Mesendoderm (in vitro differentiated cells): ENCODE measurements around the gene ZBTB42.

Source experiments
- DNase-seq: peaks from one replicate; pipeline ENCODE4 v3.0.0; 2013
- H2AK5ac ChIP-seq: 2 replicates; pipeline ENCODE4 v1.6.1; 2013; ENCODE audit warnings: low read length, inconsistent platforms
- H2BK120ac ChIP-seq: 2 replicates; pipeline ENCODE4 v1.6.1; 2013; ENCODE audit warnings: low read depth, mild to moderate bottlenecking, low read length, moderate library complexity, mixed read lengths
- H2BK15ac ChIP-seq: replicated peaks from 2 replicates; pipeline ENCODE4 v1.6.1; 2013; ENCODE audit warnings: low read depth, mild to moderate bottlenecking, moderate library complexity
- H2BK5ac ChIP-seq: 2 replicates; pipeline ENCODE4 v1.6.1; 2013; ENCODE audit warnings: low read length, inconsistent platforms
- H3K18ac ChIP-seq: 2 replicates; pipeline ENCODE4 v1.6.1; 2013; ENCODE audit warnings: mild to moderate bottlenecking, low read length, mixed read lengths
- H3K23ac ChIP-seq: one replicate; pipeline ENCODE4 v1.6.1; 2013; ENCODE audit warnings: low read length
- H3K27ac ChIP-seq: 2 replicates; pipeline ENCODE4 v1.5.1; 2013; ENCODE audit warnings: low read depth, mild to moderate bottlenecking, inconsistent platforms, low read length, moderate library complexity
- H3K27me3 ChIP-seq: 2 replicates; pipeline ENCODE4 v1.6.1; 2013; ENCODE audit warnings: low read length, control low read depth, mild to moderate bottlenecking, inconsistent platforms; ENCODE audit not compliant: insufficient read depth, poor library complexity
- H3K36me3 ChIP-seq: 2 replicates; pipeline ENCODE4 v1.6.1; 2013; ENCODE audit warnings: low read length, inconsistent platforms; ENCODE audit not compliant: control insufficient read depth, insufficient read depth
- H3K4ac ChIP-seq: one replicate; pipeline ENCODE4 v1.6.1; 2013; ENCODE audit warnings: low read depth, mild to moderate bottlenecking, low read length, moderate library complexity
- H3K4me1 ChIP-seq: 2 replicates; pipeline ENCODE4 v1.6.1; 2013; ENCODE audit warnings: low read depth, low read length, inconsistent platforms; ENCODE audit not compliant: control insufficient read depth
- H3K4me2 ChIP-seq: 2 replicates; pipeline ENCODE4 v1.6.1; 2013; ENCODE audit warnings: low read length
- H3K4me3 ChIP-seq: 2 replicates; pipeline ENCODE4 v1.5.1; 2013; ENCODE audit warnings: mild to moderate bottlenecking, low read length
- H3K56ac ChIP-seq: one replicate; pipeline ENCODE4 v1.6.1; 2013; ENCODE audit warnings: low read length
- H3K79me1 ChIP-seq: 2 replicates; pipeline ENCODE4 v1.6.1; 2013; ENCODE audit warnings: low read length, inconsistent platforms
- H3K79me2 ChIP-seq: 2 replicates; pipeline ENCODE4 v1.6.1; 2013; ENCODE audit warnings: mild to moderate bottlenecking, low read length; ENCODE audit not compliant: control insufficient read depth, insufficient read depth
- H3K9ac ChIP-seq: 2 replicates; pipeline ENCODE4 v1.6.1; 2013; ENCODE audit warnings: low read length, inconsistent platforms
- H4K5ac ChIP-seq: one replicate; pipeline ENCODE4 v1.6.1; 2013; ENCODE audit warnings: low read length
- H4K8ac ChIP-seq: one replicate; pipeline ENCODE4 v1.6.1; 2013; ENCODE audit warnings: low read depth, mild to moderate bottlenecking, control low read depth, low read length, moderate library complexity
- WGBS: extraction: QIAGEN DNeasy Blood & Tissue Kit; methylation state at CpG from one replicate; pipeline ENCODE4 v1.1.7; 2013; ENCODE audit warnings: low lambda C conversion rate, missing lambda C conversion rate; ENCODE audit not compliant: insufficient coverage; ENCODE audit errors: extremely low coverage; 5-methylcytosine and 5-hydroxymethylcytosine counted together

Gene ZBTB42

DNA sequence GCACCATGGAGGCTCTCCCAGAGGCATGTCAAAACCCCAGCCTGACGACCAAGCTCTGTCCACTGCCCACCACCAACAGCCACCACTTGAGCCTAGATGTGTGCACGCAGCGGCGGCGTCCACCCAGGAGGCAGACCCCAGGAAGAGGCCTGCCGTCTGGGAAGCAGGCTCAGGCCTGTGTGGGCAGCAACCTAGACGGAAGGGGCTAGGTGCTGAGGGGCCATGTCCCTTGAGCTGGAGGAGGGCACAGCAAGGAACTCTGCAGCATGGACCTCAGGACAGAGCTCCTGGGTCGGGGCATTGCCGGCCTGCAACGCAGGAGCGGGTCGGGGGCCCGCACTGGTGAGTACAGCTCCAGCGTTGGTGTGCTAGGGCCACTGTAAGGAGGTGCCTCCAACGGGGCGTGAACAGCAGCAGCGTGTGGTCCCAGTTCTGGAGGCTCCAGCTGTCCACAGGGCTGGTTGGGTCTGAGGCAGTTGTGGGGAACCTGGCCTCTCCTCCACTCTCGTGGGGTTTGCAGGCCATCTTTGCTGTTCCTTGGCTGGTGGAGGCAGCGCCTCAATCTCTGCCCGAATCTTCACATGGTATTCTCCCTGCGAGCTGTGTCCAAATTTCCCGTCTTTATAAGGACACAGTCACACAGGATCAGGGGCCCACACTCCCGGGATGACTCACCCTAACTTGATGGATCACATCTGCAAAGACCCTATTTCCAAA, 20.5 kb downstream of the ZBTB42 start:
- no peak overlapping the region for H3K4me2 ChIP-seq
- peak overlapping the region; percentile 3 for H3K9ac ChIP-seq
- DNase-seq: no peak
- H3K4me3 ChIP-seq: no peak overlapping the region
- H3K27ac ChIP-seq: no peak overlapping the region
- no peak overlapping the region for H4K8ac ChIP-seq
- peak overlapping the region; percentile 65 for H3K56ac ChIP-seq
- H2BK5ac ChIP-seq: no peak overlapping the region
- H3K36me3 ChIP-seq: no peaks in the 10 kb centered on the region
- no peak overlapping the region for H2BK15ac ChIP-seq
- no peaks in the 10 kb centered on the region for H3K79me2 ChIP-seq
- H2AK5ac ChIP-seq: no peak overlapping the region
- H3K79me1 ChIP-seq: no peaks in the 10 kb centered on the region
- H2BK120ac ChIP-seq: no peak overlapping the region
- peaks cover 2% of the 10 kb centered on the region for H3K27me3 ChIP-seq
- H4K5ac ChIP-seq: no peak overlapping the region
- H3K18ac ChIP-seq: no peak overlapping the region
- H3K4me1 ChIP-seq: peaks cover 6% of the 10 kb centered on the region
- no peak overlapping the region for H3K4ac ChIP-seq
- whole genome bisulfite sequencing: no CpG with 5 or more reads among the region's 23 CpGs
- no peak overlapping the region for H3K23ac ChIP-seq

DNA sequence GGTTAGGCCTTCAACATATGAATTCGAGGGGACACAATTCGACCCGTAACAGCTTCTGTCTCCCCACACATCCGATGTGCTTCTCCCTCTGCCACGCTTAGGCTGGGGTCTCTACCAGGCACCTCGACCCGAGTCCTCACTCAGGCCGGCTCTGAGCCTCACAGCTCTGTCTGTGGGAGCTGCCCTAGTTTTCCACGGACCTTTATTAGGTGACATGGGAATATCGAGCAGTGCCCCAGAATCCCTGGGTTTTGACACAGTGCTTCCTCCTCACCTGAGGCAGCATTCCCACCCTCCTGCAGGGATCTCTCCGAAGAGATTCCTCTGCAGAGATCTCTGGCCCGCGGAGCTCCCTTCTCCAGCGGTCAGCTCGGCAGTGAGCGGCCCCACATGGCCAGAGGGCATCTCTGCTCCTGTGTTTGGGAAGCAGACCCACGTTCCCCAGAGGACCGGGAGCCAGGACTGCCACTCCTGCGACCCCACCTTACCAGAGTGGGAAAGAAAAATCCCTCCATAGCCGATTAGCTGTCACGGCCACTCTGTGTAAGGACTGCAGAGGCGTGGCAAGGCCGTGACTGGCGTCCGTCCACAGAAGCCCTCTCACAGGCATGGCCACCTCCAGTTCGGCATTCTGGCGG, 21.2 kb downstream of the ZBTB42 start:
- Histone ChIP-seq H4K8ac (no peak overlapping the region), H2BK15ac (no peak overlapping the region), H3K23ac (no peak overlapping the region), H2AK5ac (no peak overlapping the region), H3K18ac (no peak overlapping the region), H3K27me3 (peaks cover 2% of the 10 kb centered on the region), H3K4me3 (no peak overlapping the region), H3K4me1 (peaks cover 2% of the 10 kb centered on the region), H4K5ac (no peak overlapping the region), H2BK120ac (no peak overlapping the region), H3K4ac (no peak overlapping the region), H3K36me3 (no peaks in the 10 kb centered on the region), H3K9ac (no peak overlapping the region), H3K79me2 (no peaks in the 10 kb centered on the region), H2BK5ac (no peak overlapping the region), H3K27ac (no peak overlapping the region), H3K79me1 (no peaks in the 10 kb centered on the region), H3K4me2 (no peak overlapping the region), H3K56ac (no peak overlapping the region)
- no peak for DNase-seq
- no CpG with 5 or more reads among the region's 27 CpGs for WGBS

DNA sequence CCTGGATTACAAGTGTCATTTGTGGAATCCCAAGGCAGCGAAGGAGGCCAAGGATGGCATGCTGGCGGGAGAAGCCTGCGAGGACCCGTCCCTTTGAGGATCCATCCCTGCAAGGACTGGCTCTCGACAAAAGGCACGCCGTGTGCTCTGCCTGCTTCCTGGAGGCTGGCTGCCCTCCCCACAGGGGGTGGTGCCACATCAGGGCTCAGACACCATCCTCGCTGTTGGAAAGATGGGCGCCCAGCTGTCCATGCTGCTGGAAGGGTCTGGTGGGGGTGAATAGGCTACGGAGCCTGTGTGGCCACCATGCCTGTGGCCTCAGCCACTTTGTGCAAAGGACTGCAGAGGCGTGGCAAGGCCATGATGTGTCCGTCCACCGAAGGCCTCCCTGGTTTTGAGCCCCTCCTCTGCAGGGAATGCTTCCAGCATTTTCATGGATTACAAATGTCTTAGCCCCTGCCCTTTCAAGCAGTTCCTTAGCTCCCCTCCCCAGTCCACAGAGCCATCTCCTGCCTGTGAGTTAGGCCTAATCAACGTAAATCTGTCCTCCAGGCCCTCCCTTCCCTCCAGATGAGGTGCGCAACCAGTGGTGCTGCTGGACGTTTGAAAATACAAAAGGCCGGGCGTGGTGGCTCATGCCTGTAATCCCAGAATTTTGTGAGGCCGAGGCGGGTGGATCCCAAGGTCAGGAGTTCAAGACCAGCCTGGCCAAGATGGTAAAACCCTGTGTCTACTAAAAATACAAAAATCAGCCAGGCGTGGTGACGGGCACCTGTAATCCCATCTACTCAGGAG, 22.1 kb downstream of the ZBTB42 start:
- H3K4me2 ChIP-seq: no peak overlapping the region
- no peak overlapping the region for H3K18ac ChIP-seq
- no peaks in the 10 kb centered on the region for H3K79me1 ChIP-seq
- WGBS: no CpG with 5 or more reads among the region's 22 CpGs
- no peak overlapping the region for H3K23ac ChIP-seq
- no peak overlapping the region for H4K5ac ChIP-seq
- DNase-seq: no peak
- H3K27me3 ChIP-seq: peaks cover 2% of the 10 kb centered on the region
- H2AK5ac ChIP-seq: no peak overlapping the region
- H3K79me2 ChIP-seq: no peaks in the 10 kb centered on the region
- no peak overlapping the region for H3K4ac ChIP-seq
- no peak overlapping the region for H2BK120ac ChIP-seq
- H3K56ac ChIP-seq: no peak overlapping the region
- no peaks in the 10 kb centered on the region for H3K36me3 ChIP-seq
- no peak overlapping the region for H2BK15ac ChIP-seq
- H3K4me1 ChIP-seq: peaks cover 2% of the 10 kb centered on the region
- no peak overlapping the region for H3K9ac ChIP-seq
- no peak overlapping the region for H3K27ac ChIP-seq
- H3K4me3 ChIP-seq: no peak overlapping the region
- no peak overlapping the region for H4K8ac ChIP-seq
- no peak overlapping the region for H2BK5ac ChIP-seq

DNA sequence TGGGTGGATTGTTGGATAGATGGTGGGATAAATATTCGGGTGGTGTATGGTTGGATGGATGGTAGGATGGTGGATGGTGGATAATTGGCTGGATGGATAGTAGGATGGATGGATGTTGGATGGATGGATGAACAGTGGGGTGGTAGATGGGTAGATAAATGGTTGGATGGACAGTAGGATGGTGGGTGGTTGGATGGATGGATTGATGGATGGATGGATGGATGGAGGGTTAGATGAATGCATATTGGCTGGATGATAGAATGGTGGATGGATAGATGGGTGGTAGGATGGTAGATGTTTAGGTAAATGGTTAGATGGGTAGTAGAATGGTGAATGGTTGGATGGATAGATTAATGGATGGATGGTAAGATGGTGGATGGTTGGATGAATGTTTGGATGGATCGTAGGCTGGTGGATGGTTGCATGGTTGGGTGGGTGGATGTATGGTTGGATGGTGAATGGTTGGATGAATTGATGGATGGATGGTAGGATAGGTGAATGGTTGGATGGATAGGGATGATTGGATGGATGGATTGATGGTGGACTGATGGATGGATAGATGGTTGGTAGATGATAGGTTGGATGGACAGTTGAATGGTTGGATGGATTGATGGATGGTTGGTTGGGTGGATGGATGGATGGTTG, 23.6 kb downstream of the ZBTB42 start:
- Histone ChIP-seq H2BK5ac (no peak overlapping the region), H4K5ac (no peak overlapping the region), H4K8ac (no peak overlapping the region), H3K4me2 (no peak overlapping the region), H3K79me1 (no peaks in the 10 kb centered on the region), H2BK15ac (no peak overlapping the region), H3K36me3 (no peaks in the 10 kb centered on the region), H3K4me1 (peaks cover 2% of the 10 kb centered on the region), H3K23ac (no peak overlapping the region), H2AK5ac (no peak overlapping the region), H2BK120ac (no peak overlapping the region), H3K27me3 (peaks cover 2% of the 10 kb centered on the region), H3K27ac (no peak overlapping the region), H3K56ac (no peak overlapping the region), H3K9ac (no peak overlapping the region), H3K4ac (no peak overlapping the region), H3K4me3 (no peak overlapping the region), H3K18ac (no peak overlapping the region), H3K79me2 (no peaks in the 10 kb centered on the region)
- 100% methylated on average over 2 of the region's 2 CpGs for WGBS
- DNase-seq: no peak

DNA sequence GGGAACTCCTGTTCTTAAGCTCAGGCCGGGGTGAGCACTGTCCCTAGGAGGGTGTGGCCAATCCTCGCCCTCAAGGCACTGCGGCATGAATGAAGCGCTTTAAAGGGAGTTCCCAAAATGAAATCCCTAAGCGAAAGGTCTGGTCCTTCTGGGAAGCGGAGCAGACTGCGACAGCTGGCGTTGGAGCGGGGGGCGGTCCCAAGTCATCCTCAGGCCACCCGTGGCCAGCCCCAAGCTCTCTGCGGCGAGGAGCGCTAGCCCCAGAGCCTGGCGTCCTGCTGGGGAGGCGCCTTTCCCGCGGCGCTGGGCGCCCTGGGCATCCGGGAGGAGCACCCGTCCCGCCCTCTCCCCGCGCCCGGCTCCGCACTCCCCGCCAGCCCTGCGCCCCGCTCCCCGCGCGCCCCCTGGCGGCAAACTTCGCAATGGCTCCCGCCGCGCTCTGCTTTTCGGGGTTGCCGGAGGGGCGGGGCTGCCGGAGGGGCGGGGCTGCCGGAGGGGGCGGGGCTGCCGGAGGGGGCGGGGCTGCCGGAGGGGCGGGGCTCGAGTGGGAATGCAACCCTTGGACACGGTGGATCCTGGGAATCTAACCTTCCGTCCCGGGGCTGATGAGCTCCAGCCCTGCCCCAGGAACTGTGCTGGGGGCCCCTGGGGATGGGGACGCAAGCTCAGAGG, 25.4 kb downstream of the ZBTB42 start:
- H2AK5ac ChIP-seq: no peak overlapping the region
- no CpG with 5 or more reads among the region's 54 CpGs for WGBS
- H4K5ac ChIP-seq: no peak overlapping the region
- no peak overlapping the region for H3K23ac ChIP-seq
- no peak overlapping the region for H3K27ac ChIP-seq
- H3K56ac ChIP-seq: peak overlapping the region; percentile 91
- peak overlapping the region; percentile 80 for H3K9ac ChIP-seq
- peak overlapping the region; percentile 85 for H3K18ac ChIP-seq
- H3K4me1 ChIP-seq: no peaks in the 10 kb centered on the region
- no peak overlapping the region for H2BK5ac ChIP-seq
- H3K4ac ChIP-seq: peak overlapping the region; percentile 26
- peak; percentile 84 for DNase-seq
- no peaks in the 10 kb centered on the region for H3K79me1 ChIP-seq
- no peak overlapping the region for H4K8ac ChIP-seq
- no peak overlapping the region for H2BK120ac ChIP-seq
- peak overlapping the region; percentile 42 for H3K4me3 ChIP-seq
- H3K27me3 ChIP-seq: peaks cover 2% of the 10 kb centered on the region
- no peaks in the 10 kb centered on the region for H3K79me2 ChIP-seq
- no peak overlapping the region for H2BK15ac ChIP-seq
- H3K36me3 ChIP-seq: no peaks in the 10 kb centered on the region
- peak overlapping the region; percentile 92 for H3K4me2 ChIP-seq
